IMR-90 (cell line): ENCODE results near the gene SERPINF2. TPM values are rescaled to one million over a fixed set of nuclear protein-coding genes. Genes with fewer than 3 reads are reported as not detected.
"Not testable (repeated sequence)": the region's sequence is repeated elsewhere in the genome, so short reads cannot be mapped to it uniquely, and the experiment has no call there.

Source experiments
- ATAC-seq: fragments of 200-7000 bp; cut with Tn5 transposase; 2 replicates; pipeline ENCODE4 v1.9.1; 2020; ENCODE audit warnings: low read depth, mild to moderate bottlenecking, moderate library complexity
- BruUV-seq: library from RNA; stranded (reverse); fragments of 400-500 nt; replicated peaks from 2 replicates; lab custom pipeline; 2021; lab: Mats Ljungman, UMichigan
- CTCF ChIA-PET: fragments of 300-600 bp; formaldehyde crosslinking; extraction: SDS; loops from one replicate; lab custom pipeline; 2021; ENCODE audit warnings: antibody characterized with exemption; lab: Yijun Ruan, JAX
- POLR2A ChIA-PET: fragments of 300-600 bp; sonication (Branson Sonifier 250); formaldehyde crosslinking; loops from one replicate; lab custom pipeline; 2022; ENCODE audit warnings: antibody characterized with exemption; ENCODE audit not compliant: unreplicated experiment; lab: Charles Lee
- DNase-seq: peaks from one replicate; pipeline ENCODE4 v3.0.0; 2013
- H2AFZ ChIP-seq: replicated peaks from 2 replicates; pipeline ENCODE3; 2013; ENCODE audit warnings: low read length, mild to moderate bottlenecking; ENCODE audit not compliant: poor library complexity
- H2AK5ac ChIP-seq: 2 replicates; pipeline ENCODE4 v1.6.1; 2013; ENCODE audit warnings: low read depth, low read length, inconsistent platforms
- H2AK9ac ChIP-seq: replicated peaks from 2 replicates; pipeline ENCODE3; 2013; ENCODE audit warnings: mild to moderate bottlenecking, low read depth, low read length, moderate library complexity; ENCODE audit not compliant: poor library complexity
- H2BK120ac ChIP-seq: 2 replicates; pipeline ENCODE4 v1.6.1; 2013; ENCODE audit warnings: low read depth, low read length, inconsistent platforms
- H2BK15ac ChIP-seq: 3 replicates; pipeline ENCODE4 v1.6.1; 2013; ENCODE audit warnings: low read depth, low read length, inconsistent platforms
- H2BK20ac ChIP-seq: 2 replicates; pipeline ENCODE4 v1.6.1; 2013; ENCODE audit warnings: low read depth, mild to moderate bottlenecking, inconsistent platforms, low read length, moderate library complexity
- H2BK5ac ChIP-seq: 2 replicates; pipeline ENCODE4 v1.6.1; 2013; ENCODE audit warnings: mild to moderate bottlenecking, low read depth, low read length, inconsistent platforms; ENCODE audit not compliant: poor library complexity, severe bottlenecking
- H3K14ac ChIP-seq: replicated peaks from 2 replicates; pipeline ENCODE4 v1.6.1; 2013; ENCODE audit warnings: low read depth, low read length, inconsistent platforms
- H3K18ac ChIP-seq: 2 replicates; pipeline ENCODE4 v1.6.1; 2013; ENCODE audit warnings: low read depth, low read length, control low read depth
- H3K23ac ChIP-seq: 2 replicates; pipeline ENCODE4 v1.6.1; 2013; ENCODE audit warnings: low read depth, low read length, inconsistent platforms
- H3K27ac ChIP-seq: 2 replicates; pipeline ENCODE4 v1.5.1; 2013; ENCODE audit warnings: mild to moderate bottlenecking, control low read depth, low read length; ENCODE audit not compliant: insufficient read depth
- H3K27me3 ChIP-seq: 2 replicates; pipeline ENCODE4 v1.6.1; 2013; ENCODE audit warnings: low read length; ENCODE audit not compliant: control insufficient read depth, insufficient read depth
- H3K36me3 ChIP-seq: 2 replicates; pipeline ENCODE4 v1.6.1; 2013; ENCODE audit warnings: low read length, mixed read lengths; ENCODE audit not compliant: control insufficient read depth, insufficient read depth
- H3K4ac ChIP-seq: 2 replicates; pipeline ENCODE4 v1.6.1; 2013; ENCODE audit warnings: low read depth, low read length, inconsistent platforms
- H3K4me1 ChIP-seq: 2 replicates; pipeline ENCODE4 v1.6.1; 2013; ENCODE audit warnings: low read length, mixed read lengths; ENCODE audit not compliant: control insufficient read depth, insufficient read depth
- H3K4me2 ChIP-seq: 2 replicates; pipeline ENCODE4 v1.6.1; 2013; ENCODE audit warnings: low read depth, mild to moderate bottlenecking, control low read depth, low read length, moderate library complexity
- H3K4me3 ChIP-seq: 2 replicates; pipeline ENCODE4 v1.5.1; 2013; ENCODE audit warnings: low read depth, mild to moderate bottlenecking, control low read depth, low read length, moderate library complexity; ENCODE audit not compliant: insufficient read depth
- H3K56ac ChIP-seq: 2 replicates; pipeline ENCODE4 v1.6.1; 2013; ENCODE audit warnings: low read length, inconsistent platforms; ENCODE audit not compliant: insufficient read depth; ENCODE audit errors: extremely low read depth
- H3K79me1 ChIP-seq, 2 experiments: 2 replicates each; pipeline ENCODE4 v1.6.1; 2013; ENCODE audit warnings: low read length in 2 of 2, inconsistent platforms in 1 of 2, low read depth in 1 of 2
- H3K9ac ChIP-seq: 2 replicates; pipeline ENCODE4 v1.6.1; 2013; ENCODE audit warnings: low read depth, low read length, control low read depth
- H3K9me1 ChIP-seq: 2 replicates; pipeline ENCODE4 v1.6.1; 2013; ENCODE audit warnings: low read length, inconsistent platforms; ENCODE audit not compliant: insufficient read depth
- H3K9me3 ChIP-seq: 2 replicates; pipeline ENCODE4 v1.6.1; 2013; ENCODE audit warnings: low read length; ENCODE audit not compliant: control insufficient read depth, insufficient read depth
- H4K20me1 ChIP-seq: 2 replicates; pipeline ENCODE4 v1.6.1; 2013; ENCODE audit warnings: low read length, inconsistent platforms; ENCODE audit not compliant: insufficient read depth
- H4K5ac ChIP-seq: 2 replicates; pipeline ENCODE4 v1.6.1; 2013; ENCODE audit warnings: mild to moderate bottlenecking, low read depth, low read length, control low read depth
- H4K8ac ChIP-seq, 2 experiments: 2 replicates each; pipeline ENCODE4 v1.6.1; 2013; ENCODE audit warnings: low read depth in 2 of 2, low read length in 2 of 2, control low read depth in 1 of 2, inconsistent platforms in 1 of 2
- H4K91ac ChIP-seq: 2 replicates; pipeline ENCODE4 v1.6.1; 2013; ENCODE audit warnings: low read depth, low read length, inconsistent platforms; ENCODE audit not compliant: insufficient read depth
- WGBS, 2 experiments: methylation state at CpG; one replicate each; pipeline versions ENCODE4 v1.1.5 to v1.1.7; 2013; ENCODE audit warnings: missing lambda C conversion rate in 2 of 2; ENCODE audit not compliant: insufficient read length in 1 of 2; ENCODE audit errors: extremely low coverage in 2 of 2; 5-methylcytosine and 5-hydroxymethylcytosine counted together
- dilution Hi-C: fragments of 300-500 bp; cut with HindIII; formaldehyde crosslinking; loops from one replicate; pipeline ENCODE4 v1.14.3; 2018; ENCODE audit warnings: low sequenced_read_pairs; ENCODE audit not compliant: unreplicated experiment
- in situ Hi-C: fragments of 300-500 bp; cut with MboI; formaldehyde crosslinking; loops from 3 replicates; pipeline ENCODE4 v1.14.3; 2019; ENCODE audit warnings: low sequenced_read_pairs, inconsistent platforms, mixed read lengths
- intact Hi-C: fragments of 100-400 bp; cut with micrococcal nuclease; formaldehyde crosslinking; loops from 2 replicates; pipeline ENCODE4 v1.10.0; 2022
- polyA plus RNA-seq, 3 experiments: library from polyadenylated mRNA; depleted of rRNA; stranded (reverse); fragments of >200 nt; gene quantifications; 2 replicates each; pipeline ENCODE4 v1.2.3, GENCODE V29; 2012; ENCODE audit warnings: low replicate concordance in 1 of 3
- total RNA-seq: library from RNA; depleted of rRNA; stranded (reverse); fragments of >200 nt; gene quantifications from 2 replicates; pipeline ENCODE4 v1.2.3, GENCODE V29; 2012

Gene SERPINF2
- total and polyA plus RNA-seq, 2 of the 4 experiments (the other 2 are of a cell fraction), result not detected

- CTCF ChIA-PET, result interaction anchor here (0.7 kb wide), 1 partner anchor 343 kb away, joined by 8 read pairs; no protein-coding TSS in a partner anchor
- H3K4ac ChIP-seq, H2BK15ac ChIP-seq, H3K56ac ChIP-seq, H2AFZ ChIP-seq, H3K14ac ChIP-seq, H2BK120ac ChIP-seq, H3K27ac ChIP-seq, dilution Hi-C loops, ATAC-seq, H3K18ac ChIP-seq, H3K4me3 ChIP-seq, intact Hi-C loops, H3K23ac ChIP-seq, H2AK5ac ChIP-seq, H4K91ac ChIP-seq, H3K27me3 ChIP-seq, H4K8ac ChIP-seq, DNase-seq, H2BK5ac ChIP-seq, H3K9me3 ChIP-seq, H4K5ac ChIP-seq, H3K9ac ChIP-seq, BruUV-seq, H2BK20ac ChIP-seq, H3K4me2 ChIP-seq, H2AK9ac ChIP-seq: not testable (repeated sequence)
- POLR2A ChIA-PET, result interaction anchor here (0.7 kb wide), 1 partner anchor 25 kb away, joined by 20 read pairs; no protein-coding TSS in a partner anchor
- H4K20me1 ChIP-seq, result peaks cover 46% of the 10 kb centered on the region
- WGBS, 2 experiments, result 97% methylated on average over 6 of the region's 10 CpGs; no CpG with 5 or more reads in 1 of the 2 experiments
- H3K9me1 ChIP-seq, result peaks cover 12% of the 10 kb centered on the region
- H3K36me3 ChIP-seq, result peaks cover 35% of the 10 kb centered on the region
- peaks cover 26% of the 10 kb centered on the region for H3K4me1 ChIP-seq
- in situ Hi-C loops, result loop anchor here (25.0 kb wide), 1 partner anchor 328 kb away; the partner anchor contains the start of genes DPH1, OVCA2 and RTN4RL1
- H3K79me1 ChIP-seq, result peaks cover 0 to 43% of the 10 kb centered on the region in 2 experiments; a peak in 2 of 4 replicates
These were observed 33.8 kb upstream of the SERPINF2 start for GRCh38 chr17:1708791-1709346.
